SW 1271 (cell line): ENCODE data around the gene KDM3B.
"Not testable (repeated sequence)": the region's sequence is repeated elsewhere in the genome, so short reads cannot be mapped to it uniquely, and the experiment has no call there.

Source experiments
- DNase-seq, 2 experiments: peaks; one replicate each; lab custom pipeline; 2025; lab: John Stamatoyannopoulos, UW

The KDM3B gene

GRCh38 chr5:138466900-138467710 lies 114.6 kb downstream of the KDM3B start:
- no peak for DNase-seq

GRCh38 chr5:138467711-138468132 lies 115.2 kb downstream of the KDM3B start:
- DNase-seq: no peak

- no peak for DNase-seq
Observed at GRCh38 chr5:138468133-138468965, 115.9 kb downstream of the KDM3B start.

- DNase-seq: no peak
Observed at GRCh38 chr5:138468966-138469539, 116.6 kb downstream of the KDM3B start.

- peak in 1 of 2 experiments; percentile 61 for DNase-seq
Observed at GRCh38 chr5:138469540-138470321, 117.2 kb downstream of the KDM3B start.

- DNase-seq: no peak
Observed at GRCh38 chr5:138470322-138471051, 118.0 kb downstream of the KDM3B start.

- no peak for DNase-seq
Observed at GRCh38 chr5:138471052-138471361, 118.5 kb downstream of the KDM3B start.

- DNase-seq: no peak
Observed at GRCh38 chr5:138472353-138472752, 119.9 kb downstream of the KDM3B start.

- not testable (repeated sequence) for DNase-seq
Observed at GRCh38 chr5:138473151-138473550, 120.7 kb downstream of the KDM3B start.

- no peak for DNase-seq
Observed at GRCh38 chr5:138476918-138477317, 124.4 kb downstream of the KDM3B start.

- DNase-seq: no peak
Observed at GRCh38 chr5:138482638-138483037, 130.2 kb downstream of the KDM3B start.
